NCI-H2171 treated with DMSO at 0.1 percent for 48 hours (cell line): Measurements from ENCODE around the gene CNN2.

Experiments used
- DNase-seq: peaks from one replicate; lab custom pipeline; 2025; lab: John Stamatoyannopoulos, UW

The CNN2 gene

DNA sequence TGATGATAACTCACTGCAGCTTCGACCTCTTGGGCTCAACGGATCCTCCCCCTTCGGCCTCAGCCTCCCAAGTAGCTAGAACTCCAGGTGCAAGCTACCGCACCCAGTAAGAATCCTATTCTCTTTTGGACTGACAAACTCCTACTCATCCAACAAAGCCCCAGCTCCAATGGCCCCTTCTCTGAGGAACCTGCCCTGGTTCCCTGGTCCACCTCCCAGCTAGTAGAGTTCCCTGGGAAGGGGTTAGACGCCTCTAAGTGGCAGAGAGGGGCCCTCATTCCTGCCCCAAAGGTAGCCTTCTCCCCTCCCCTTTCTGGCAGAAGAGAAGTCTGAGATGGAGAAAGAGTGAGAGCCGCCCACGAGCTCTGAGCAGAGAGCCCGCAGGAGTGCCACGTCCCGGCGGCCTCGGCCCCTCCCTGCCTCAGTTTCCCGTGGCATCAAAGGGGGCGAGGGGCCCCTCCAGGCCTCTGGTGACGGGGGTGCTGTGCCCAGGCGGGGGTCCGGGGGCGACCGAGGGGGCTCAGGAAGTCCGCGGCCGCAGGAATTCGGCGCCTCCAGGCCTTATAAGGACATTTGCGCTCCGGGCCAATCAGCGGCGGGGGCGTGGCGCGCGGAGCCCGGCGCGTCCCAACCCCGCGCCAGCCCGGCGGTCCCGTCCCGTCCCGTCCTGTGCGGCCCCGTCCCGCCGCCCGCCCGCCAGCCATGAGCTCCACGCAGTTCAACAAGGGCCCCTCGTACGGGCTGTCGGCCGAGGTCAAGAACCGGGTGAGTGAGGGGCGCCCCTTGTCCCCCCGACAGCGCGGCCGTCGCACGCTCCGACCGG is at the start of gene CNN2:
Gene CNN2, plus strand, starts transcription at position 649 of the 823 bp plus-strand sequence. Its CDS starts 54 bp downstream, at position 703.
- DNase-seq, result peak; percentile 33

DNA sequence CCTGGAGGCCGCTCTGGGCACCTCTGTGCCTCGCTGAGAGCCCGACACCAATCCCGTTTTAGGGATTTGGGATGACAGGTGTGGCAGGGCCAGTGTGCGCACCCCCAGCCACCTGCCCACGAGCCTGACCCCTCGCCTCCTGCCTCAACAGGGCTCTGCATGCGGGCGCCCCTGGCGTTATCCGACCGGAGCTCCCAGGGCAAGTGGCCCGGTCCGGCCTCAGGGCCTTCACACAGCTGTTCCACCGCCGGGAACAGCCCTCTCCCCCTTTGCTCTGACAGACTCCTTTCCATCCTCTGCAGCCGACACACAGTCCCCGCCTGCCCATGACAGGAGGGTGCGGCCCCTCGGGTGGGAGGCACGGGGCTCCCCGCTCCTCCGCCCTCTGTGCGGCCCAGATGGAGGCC is 49.3 kb upstream of the CNN2 start:
- DNase-seq, result no peak

DNA sequence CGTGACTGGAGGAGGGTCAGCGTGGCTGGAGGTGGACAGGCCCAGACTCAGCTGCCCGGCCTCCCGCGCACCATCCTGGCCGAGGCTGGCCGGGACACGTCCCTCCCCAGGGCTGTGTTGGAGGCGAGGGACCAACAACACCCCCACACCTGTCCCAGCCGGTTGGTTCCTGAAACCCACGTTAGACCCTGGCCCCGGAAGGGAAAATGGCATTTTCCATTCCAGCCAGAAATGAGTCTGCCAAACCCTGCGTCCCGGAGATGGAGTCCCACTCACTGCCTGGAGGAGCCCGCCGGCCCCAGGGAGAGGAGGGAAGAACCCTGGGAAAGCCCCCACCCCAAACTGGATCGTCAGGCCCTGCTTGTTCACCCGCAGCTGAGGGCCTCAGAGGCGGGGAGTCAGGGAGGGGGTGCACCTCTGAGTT is 47.1 kb upstream of the CNN2 start:
- no peak for DNase-seq

DNA sequence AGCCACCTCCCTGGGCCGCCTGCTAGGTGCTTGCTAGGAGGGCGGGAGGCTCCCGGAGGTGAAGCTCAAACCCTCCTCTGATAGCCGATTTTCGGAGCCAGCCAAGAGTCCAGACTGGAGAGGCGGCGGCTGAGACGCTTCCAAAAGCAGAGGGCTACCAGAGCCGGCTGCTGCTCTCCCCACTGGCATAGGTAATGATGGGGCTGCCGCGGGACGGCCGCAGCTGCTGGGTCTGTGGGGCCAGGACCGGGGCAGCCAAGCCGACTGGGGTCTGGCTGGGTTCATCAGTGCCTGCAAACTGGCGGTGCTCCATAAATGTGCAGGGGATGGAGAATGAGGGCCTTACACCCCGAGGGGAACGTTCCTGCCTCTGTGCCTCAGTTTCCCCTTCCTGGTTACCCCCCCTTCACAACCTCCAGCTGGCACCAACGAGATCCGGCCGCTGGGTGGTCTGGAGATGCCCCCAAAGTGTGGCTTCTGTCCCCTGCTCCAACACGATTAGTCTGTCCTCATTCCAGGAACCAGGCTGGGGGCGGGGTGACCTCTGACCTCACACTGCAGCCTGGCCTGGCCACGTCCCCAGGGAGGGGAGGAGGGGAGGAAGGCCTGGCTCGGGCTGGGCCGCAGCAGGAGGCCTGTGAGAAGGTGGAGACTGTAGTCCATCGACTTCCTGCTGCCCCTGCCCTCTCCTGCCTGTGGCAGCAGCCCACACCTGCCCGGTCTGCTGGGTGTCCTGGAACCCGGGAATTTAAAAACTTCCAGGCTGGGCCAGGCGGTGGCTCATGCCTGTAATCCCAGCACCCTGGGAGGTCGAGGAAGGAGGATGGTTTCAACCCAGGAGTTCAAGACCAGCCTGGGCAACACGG is 46.0 kb upstream of the CNN2 start:
- DNase-seq, result no peak

DNA sequence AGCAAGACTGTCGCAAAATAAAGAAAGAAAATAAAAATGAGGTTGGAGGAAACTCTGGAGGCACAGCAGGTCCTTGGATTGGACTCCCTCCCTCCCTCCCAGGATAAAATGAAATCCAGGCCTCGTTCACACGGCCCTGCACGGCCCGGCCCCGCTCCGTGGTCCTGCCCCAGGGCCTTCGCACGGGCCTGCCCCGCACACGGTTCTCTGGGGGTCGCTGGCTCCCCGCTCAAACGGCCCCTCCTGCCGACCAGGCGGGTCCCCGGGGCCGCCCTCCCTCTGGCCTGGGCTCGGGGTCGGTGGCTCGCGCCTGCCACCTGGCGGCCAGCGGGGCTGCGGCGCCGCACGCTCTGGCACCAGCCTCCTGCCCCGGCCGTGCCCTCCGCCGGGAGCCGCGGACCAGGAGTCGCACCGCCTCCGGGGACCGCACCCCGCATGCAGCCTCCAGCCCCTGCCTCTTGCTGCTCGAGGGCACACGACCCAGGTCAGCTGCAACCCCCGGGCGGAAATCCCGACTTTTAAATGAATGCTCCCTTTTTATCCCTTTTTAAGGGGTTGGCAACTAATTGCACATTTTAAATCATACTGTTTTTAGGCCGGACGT is 43.7 kb upstream of the CNN2 start:
- peak; percentile 58 for DNase-seq

DNA sequence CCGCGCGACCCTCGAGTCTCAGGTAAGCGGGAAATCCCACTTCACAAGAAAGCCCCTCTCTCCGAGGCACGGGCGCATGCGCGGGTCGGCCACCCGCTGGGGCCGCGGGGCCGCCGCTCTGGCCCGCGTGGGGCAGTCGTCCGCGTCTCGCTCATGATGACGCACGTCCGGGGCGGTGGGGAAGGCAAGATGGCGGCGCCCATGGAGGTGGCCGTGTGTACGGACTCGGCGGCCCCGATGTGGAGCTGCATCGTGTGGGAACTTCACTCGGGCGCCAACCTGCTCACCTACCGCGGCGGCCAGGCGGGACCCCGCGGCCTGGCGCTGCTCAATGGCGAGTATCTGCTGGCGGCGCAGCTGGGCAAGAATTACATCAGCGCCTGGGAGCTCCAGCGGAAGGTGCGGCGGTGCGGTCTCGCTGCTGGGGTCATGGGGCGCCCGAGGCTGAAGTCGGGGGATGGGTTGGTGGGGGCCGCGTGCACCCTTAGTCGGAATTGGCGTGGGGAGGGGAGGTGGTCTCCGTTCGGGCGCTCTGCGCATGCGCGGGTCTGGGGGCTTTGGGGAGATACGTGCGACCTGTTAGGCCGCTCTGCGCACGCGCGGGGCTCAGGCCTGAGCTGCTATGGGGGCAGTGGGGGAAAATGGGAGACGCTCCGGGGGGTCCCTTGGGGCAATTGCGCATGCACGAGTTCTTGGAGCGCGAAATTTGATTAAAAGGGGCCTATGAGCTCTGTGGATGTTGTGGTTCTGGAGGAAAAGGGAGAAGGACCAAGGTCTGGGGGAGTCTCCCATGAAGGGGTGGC is 42.0 kb upstream of the CNN2 start, which contains the start of gene WDR18:
Gene WDR18, plus strand, starts transcription at position 181 of the 803 bp plus-strand sequence. Its CDS starts 9 bp downstream, at position 190.
- DNase-seq, result peak; percentile 82

DNA sequence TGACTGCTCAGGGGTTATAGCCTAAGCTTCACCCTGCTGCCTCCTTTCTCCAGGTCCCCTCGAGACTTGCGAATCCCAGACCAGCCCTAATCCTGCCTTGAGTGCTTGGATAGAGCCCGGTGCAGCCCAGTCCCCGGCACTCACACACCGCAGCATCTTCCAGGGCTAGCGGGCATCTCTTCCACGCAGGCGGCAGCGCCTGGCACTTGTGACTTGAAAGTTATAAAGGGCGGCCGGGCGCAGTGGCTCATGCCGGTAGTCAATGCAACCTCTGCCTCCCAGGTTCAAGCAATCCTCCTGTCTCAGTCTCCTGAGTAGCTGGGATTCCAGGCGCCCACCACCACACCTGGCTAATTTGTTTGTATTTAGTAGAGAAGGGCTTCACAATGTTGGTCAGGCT is 40.3 kb upstream of the CNN2 start:
- DNase-seq, result no peak

DNA sequence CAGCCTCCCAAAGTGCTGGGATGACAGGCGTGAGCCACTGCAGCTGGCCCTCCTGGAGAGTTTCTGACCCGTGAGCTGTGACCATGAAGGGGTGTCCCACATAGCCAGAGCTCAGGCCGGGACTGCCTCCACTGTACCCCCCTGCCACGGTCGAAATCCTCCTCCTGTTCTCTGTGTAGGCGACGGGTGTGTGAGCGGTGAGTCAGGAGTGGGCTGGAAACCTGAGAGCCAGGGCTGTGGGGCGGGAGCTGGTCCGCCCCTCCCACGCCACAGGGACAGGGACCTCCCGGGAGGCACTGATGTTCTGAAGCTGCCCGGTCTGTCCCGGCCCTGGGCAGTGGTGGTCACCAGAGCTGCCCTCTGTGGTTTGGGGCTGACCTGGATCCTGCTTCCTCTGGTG is 38.3 kb upstream of the CNN2 start:
- no peak for DNase-seq

DNA sequence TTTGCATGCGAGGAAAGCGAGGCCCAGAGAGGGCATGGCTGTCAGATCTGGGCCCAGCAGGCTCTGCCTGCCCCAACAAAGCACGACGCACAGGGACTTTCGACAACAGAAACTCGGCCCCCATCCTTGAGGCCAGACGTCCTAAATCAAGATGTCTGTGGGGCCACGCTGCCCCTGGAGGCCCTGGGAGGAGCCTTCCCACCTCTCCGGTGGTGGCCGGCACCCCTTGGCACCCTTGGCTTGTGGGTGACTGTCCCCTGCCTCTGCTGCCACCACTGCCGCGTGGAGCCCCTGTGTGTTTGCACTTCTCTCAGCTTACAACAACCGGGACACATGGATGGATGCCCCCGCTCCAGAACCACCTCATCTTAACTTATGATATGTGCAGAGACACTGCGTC is 37.9 kb upstream of the CNN2 start:
- no peak for DNase-seq

DNA sequence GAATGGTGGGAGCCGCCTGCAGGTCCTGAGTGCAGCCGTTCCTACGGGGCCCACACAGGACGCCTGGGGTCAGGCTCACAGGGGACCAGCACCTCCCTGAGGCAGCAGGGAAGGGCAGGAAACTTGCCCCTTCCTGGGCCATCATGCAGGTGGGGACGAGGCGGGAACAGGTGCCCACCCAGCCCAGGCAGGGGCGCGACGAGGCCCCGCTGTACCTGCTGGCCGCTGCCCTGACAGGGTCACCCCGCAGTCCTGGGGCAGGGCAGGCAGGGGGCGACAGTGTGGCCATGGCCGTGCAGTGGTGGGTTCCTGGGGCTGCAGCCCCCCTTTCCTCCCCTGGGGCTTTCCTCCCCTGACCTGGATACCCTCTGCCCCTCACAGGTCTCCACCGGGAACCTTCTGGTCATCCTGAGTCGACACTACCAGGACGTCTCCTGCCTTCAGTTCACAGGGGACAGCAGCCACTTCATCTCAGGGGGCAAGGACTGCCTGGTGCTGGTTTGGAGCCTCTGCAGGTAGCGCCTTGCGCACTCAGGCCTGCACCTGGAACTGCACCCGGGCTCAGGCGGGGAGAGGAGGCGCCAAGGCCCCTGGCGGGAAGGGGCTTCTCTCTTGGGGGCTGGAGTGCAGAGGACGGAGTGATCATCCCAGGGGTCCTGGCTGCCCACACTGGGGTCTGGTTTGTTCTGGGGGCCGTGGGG is 36.9 kb upstream of the CNN2 start:
- DNase-seq, result no peak

DNA sequence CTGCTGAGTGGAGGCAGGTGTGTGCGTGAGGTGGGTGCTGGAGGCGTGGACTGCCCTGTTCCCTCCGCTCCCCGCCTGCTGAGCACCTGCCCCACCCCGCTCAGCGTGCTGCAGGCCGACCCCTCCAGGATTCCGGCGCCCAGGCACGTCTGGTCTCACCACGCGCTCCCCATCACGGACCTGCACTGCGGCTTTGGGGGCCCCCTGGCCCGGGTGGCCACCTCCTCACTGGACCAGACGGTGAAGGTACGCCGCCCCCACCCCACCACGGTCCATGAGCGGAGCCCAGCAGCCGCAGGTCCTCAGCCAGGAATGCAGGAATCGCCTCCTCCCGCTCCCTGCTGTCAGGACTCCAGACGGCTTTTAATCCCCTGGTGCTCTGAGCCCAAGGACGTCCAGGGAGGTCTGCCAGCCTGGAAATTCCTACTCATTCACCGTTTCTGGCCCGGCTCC is 36.3 kb upstream of the CNN2 start:
- no peak for DNase-seq

DNA sequence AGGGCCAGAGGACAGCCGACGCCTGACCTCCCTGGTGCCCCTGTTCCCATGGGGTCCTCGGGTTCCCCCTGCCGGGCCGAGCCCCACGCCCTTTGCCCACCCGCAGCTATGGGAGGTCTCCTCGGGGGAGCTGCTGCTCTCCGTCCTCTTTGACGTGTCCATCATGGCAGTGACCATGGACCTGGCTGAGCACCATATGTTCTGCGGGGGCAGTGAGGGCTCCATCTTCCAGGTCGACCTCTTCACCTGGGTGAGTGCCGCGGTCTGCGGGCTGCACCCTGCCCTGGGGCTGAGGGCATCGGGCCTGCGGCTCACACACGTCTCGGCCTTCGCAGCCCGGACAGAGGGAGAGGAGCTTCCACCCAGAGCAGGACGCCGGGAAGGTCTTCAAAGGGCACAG is 35.7 kb upstream of the CNN2 start:
- no peak for DNase-seq

DNA sequence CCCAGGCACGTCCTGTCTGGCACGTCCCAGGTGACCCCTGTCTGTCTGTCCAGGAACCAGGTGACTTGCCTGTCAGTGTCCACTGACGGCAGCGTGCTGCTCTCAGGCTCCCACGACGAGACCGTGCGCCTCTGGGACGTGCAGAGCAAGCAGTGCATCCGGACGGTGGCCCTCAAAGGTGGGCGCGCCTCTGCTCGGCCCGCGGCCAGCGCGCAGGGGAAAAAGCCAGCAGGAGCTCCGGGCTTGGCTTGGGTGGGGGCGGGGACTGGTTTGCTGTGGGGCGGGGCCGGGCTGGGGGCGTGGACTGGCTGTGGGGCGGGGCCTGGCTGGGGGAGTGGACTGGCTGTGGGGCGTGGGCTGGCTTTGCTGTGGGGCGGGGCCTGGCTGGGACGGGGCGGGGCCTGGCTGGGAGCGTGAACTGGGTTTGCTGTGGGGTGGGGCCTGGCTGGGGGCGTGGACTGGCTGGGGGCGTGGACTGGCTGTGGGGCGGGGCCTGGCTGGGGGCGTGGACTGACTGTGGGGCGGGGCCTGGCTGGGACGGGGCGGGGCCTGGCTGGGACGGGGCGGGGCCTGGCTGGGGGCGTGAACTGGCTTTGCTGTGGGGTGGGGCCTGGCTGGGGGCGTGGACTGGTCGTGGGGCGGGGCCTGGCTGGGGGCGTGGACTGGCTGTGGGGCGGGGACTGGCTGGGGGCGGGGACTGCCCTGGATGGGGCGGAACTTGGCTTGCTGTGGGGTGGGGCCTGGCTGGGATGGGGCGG is 35.1 kb upstream of the CNN2 start:
- DNase-seq, result no peak

DNA sequence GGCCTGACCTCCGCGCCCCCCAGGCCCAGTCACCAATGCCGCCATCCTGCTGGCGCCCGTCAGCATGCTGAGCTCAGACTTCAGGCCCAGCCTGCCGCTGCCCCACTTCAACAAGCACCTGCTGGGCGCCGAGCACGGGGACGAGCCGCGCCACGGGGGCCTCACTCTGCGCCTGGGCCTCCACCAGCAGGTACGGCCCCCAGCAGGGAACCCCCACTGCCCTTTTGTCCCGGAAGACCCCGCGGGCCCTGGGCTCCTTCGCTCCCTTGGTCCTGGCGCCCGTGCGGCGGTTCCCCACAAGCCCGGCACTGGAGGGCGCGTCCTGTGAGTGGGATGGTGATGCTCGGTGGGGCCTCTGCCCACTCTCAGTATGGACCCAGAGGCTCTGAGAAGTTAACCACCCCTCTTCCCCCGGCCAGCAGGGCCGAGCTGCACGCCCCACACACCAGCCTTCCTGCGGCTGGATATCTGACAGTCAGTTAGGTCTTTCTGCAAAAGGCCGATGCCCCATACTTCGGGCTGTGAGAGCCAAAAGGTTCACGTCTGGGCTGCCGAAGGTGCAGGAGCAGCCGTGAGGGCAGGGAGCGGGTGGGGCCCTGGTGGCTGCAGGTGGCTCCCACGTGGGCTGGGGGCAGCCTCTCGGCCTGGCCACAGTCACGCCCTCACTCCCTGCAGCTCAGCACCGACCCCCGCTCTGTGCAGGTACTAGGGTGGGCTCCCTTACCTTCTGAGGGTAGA is 34.3 kb upstream of the CNN2 start:
- DNase-seq, result no peak

DNA sequence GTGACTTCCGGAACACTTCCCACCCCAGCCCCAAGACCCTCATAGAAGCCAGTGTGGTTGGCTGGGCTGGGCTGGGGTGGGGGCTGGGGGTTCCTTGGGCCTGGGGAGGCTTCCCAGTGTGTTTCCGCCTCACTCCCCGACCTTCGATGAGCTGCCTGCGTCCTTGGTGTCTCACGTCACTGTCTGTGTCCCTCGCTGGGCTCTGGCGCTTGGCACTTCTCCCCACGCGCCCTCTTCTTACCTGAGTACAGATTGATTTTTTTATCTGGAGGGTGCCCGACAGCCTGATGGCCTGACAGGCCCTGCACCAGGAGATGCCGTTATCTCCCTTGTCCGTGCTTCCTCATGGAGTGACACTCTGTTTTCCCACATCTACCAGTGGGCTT is 33.7 kb upstream of the CNN2 start:
- no peak for DNase-seq

DNA sequence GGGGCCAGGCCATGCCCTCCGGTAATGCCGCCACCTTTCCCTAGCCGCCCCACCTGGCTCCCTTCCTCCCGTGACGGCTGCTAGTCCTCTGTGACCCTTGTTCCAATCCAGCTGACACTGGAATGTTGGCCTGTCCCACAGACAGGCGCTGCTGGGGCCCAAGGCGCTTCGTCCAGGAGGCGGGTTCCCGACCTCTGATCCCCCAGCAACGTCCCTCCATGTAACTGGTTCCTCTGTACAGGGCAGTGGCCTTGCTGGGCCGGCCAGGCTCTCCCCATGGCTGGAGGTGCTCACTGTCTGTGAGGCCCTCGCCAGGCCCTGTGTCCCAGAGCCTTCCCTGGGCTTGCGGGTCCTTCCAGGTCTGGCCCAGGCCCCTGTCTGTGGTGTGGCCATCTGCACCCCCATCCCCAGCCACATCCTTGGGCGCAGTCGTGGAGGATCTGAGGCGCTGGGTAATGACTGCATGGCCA is 33.0 kb upstream of the CNN2 start:
- DNase-seq, result no peak

DNA sequence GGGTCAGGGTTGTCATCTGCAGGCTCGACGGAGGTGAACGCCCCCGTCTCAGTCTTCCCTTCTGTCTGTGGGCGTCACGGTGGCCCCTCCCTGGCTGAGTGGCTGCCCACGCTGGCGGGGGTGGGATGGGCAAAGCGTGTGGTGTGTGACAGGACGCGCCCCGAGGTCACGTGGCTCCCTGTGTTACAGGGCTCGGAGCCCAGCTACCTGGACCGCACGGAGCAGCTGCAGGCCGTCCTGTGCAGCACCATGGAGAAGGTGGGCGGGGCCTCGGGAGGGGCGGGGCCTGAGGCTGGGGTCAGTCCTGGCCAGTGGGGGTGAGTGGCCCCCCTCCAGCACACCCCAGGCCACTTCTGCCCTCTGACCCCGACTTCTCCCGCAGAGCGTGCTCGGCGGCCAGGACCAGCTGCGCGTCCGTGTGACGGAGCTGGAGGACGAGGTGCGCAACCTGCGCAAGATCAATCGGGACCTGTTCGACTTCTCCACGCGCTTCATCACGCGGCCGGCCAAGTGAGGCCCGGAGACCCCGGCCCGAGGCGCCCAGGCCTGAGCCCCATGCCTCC is 32.5 kb upstream of the CNN2 start:
- DNase-seq, result no peak

DNA sequence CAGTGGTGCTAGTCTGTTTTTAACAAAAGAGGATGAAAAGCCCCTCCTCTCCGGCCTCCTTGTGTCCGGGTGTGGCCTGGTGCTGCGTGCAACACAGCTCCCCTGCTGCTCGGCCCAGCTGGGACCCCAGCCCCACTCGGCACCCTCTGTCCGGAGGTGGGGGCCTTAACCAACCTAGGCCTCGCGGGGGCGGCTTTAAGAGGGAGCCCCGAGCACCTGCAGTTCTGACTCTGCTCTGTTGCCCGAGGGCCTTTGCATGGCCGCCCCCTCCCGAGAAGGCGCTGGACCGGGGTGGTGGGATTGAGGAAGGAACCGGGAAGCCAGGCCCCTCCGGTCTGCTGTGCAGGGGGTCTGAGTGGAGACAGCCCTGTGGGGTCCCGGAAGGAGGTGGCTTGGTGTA is 31.9 kb upstream of the CNN2 start:
- no peak for DNase-seq
